Measurements from ENCODE around the gene DCAF4. TPM values are rescaled to one million over a fixed set of nuclear protein-coding genes. Genes with fewer than 3 reads are reported as not detected.

The DCAF4 gene
- 23.4 and 25.1 TPM in 2 replicates for total RNA-seq (2021)
- percentile 67 among the genes with signal in this experiment for Bru-seq, nascent RNA
- percentile 60 among the genes with signal in this experiment for BruChase-seq, experiment 1, labeled RNA remaining after a 2-hour chase
- BruChase-seq, experiment 2, labeled RNA remaining after a 6-hour chase, result percentile 63 among the genes with signal in this experiment
- long read RNA-seq, transcript DCAF4-202 (14 exons, 2,024 nt), result major isoform, 6 of 46 reads
- long read RNA-seq, partial matches to known transcripts, result 1 of 46 reads
- long read RNA-seq, other reads (novel, unspliced or antisense), result 38 of 46 reads

GRCh38 chr14:72926292-72927028, at the start of gene DCAF4:
Gene DCAF4, plus strand, starts transcription at chr14:72926464. Its CDS starts 11,515 bp downstream, at chr14:72937979.
- Histone ChIP-seq H3K27ac (ENCODE audit: low read depth, low read length, poor library complexity, severe bottlenecking) (peak within 1 kb of the TSS; percentile 70), H3K9me3 (ENCODE audit: low read depth, low read length, poor library complexity, severe bottlenecking) (no peaks in the 10 kb centered on the region), H3K27me3 (replicated peaks; ENCODE audit: insufficient read depth, low read depth, low read length, poor library complexity) (no peaks in the 10 kb centered on the region), H3K36me3 (ENCODE audit: insufficient read depth, low read length, poor library complexity, severe bottlenecking) (no peaks in the 10 kb centered on the region), H3K4me1 (ENCODE audit: insufficient read depth, low read length, poor library complexity, severe bottlenecking) (no peaks in the 10 kb centered on the region), H3K4me3 (ENCODE audit: low read depth, low read length, poor library complexity, severe bottlenecking) (peak within 1 kb of the TSS; percentile 84)
- DNase-seq (ENCODE audit: low spot score), result peak; percentile 99
- no peak for TF ChIP-seq EZH2 (IDR thresholded peaks at IDR 0.05; ENCODE audit: borderline replicate concordance, low read depth, low read length, poor library complexity, severe bottlenecking)
- TF ChIP-seq CTCF (conservative IDR thresholded peaks at IDR 0.05; ENCODE audit: low read depth, low read length), result no peak
- CTCF ChIA-PET, result no interaction called here
- no TSS peak for BruUV-seq (replicated peaks)
- intact Hi-C loops (cut with micrococcal nuclease; ENCODE audit: unreplicated experiment), result loop anchor here (2.0 kb wide), 1 partner anchor 18 kb away; no protein-coding TSS in a partner anchor
- POLR2A ChIA-PET (ENCODE audit: low non-redundant PET), result no interaction called here

- no peaks in the 10 kb centered on the region for H3K9me3 ChIP-seq (ENCODE audit: low read depth, low read length, poor library complexity, severe bottlenecking)
- no peaks in the 10 kb centered on the region for H3K36me3 ChIP-seq (ENCODE audit: insufficient read depth, low read length, poor library complexity, severe bottlenecking)
- POLR2A ChIA-PET (ENCODE audit: low non-redundant PET), result no interaction called here
- BruUV-seq (replicated peaks), result no TSS peak
- H3K27me3 ChIP-seq (replicated peaks; ENCODE audit: insufficient read depth, low read depth, low read length, poor library complexity), result no peaks in the 10 kb centered on the region
- TF ChIP-seq CTCF (conservative IDR thresholded peaks at IDR 0.05; ENCODE audit: low read depth, low read length) (no peak), EZH2 (IDR thresholded peaks at IDR 0.05; ENCODE audit: borderline replicate concordance, low read depth, low read length, poor library complexity, severe bottlenecking) (no peak)
- H3K27ac ChIP-seq (ENCODE audit: low read depth, low read length, poor library complexity, severe bottlenecking), result no peak overlapping the region
- peaks cover 3% of the 10 kb centered on the region for H3K4me1 ChIP-seq (ENCODE audit: insufficient read depth, low read length, poor library complexity, severe bottlenecking)
- DNase-seq (ENCODE audit: low spot score), result no peak
- H3K4me3 ChIP-seq (ENCODE audit: low read depth, low read length, poor library complexity, severe bottlenecking), result no peak overlapping the region
- intact Hi-C loops (cut with micrococcal nuclease; ENCODE audit: unreplicated experiment), result no loop called here
- CTCF ChIA-PET, result no interaction called here
These were observed 49.6 kb upstream of the DCAF4 start for GRCh38 chr14:72876710-72877063.

- H3K9me3 ChIP-seq (ENCODE audit: low read depth, low read length, poor library complexity, severe bottlenecking), result no peaks in the 10 kb centered on the region
- H3K27ac ChIP-seq (ENCODE audit: low read depth, low read length, poor library complexity, severe bottlenecking), result no peak overlapping the region
- intact Hi-C loops (cut with micrococcal nuclease; ENCODE audit: unreplicated experiment), result no loop called here
- no TSS peak for BruUV-seq (replicated peaks)
- no peak overlapping the region for H3K4me3 ChIP-seq (ENCODE audit: low read depth, low read length, poor library complexity, severe bottlenecking)
- POLR2A ChIA-PET (ENCODE audit: low non-redundant PET), result no interaction called here
- DNase-seq (ENCODE audit: low spot score), result no peak
- CTCF ChIA-PET, result no interaction called here
- H3K27me3 ChIP-seq (replicated peaks; ENCODE audit: insufficient read depth, low read depth, low read length, poor library complexity), result no peaks in the 10 kb centered on the region
- peaks cover 3% of the 10 kb centered on the region for H3K4me1 ChIP-seq (ENCODE audit: insufficient read depth, low read length, poor library complexity, severe bottlenecking)
- no peaks in the 10 kb centered on the region for H3K36me3 ChIP-seq (ENCODE audit: insufficient read depth, low read length, poor library complexity, severe bottlenecking)
- no peak for TF ChIP-seq CTCF (conservative IDR thresholded peaks at IDR 0.05; ENCODE audit: low read depth, low read length)
- TF ChIP-seq EZH2 (IDR thresholded peaks at IDR 0.05; ENCODE audit: borderline replicate concordance, low read depth, low read length, poor library complexity, severe bottlenecking), result no peak
These were observed 47.5 kb upstream of the DCAF4 start for GRCh38 chr14:72878746-72879145.
